NCI-H69 (cell line): ENCODE measurements around the gene OAF.

Experiments used
- DNase-seq: peaks from one replicate; lab custom pipeline; 2025; lab: John Stamatoyannopoulos, UW

The OAF gene

DNA sequence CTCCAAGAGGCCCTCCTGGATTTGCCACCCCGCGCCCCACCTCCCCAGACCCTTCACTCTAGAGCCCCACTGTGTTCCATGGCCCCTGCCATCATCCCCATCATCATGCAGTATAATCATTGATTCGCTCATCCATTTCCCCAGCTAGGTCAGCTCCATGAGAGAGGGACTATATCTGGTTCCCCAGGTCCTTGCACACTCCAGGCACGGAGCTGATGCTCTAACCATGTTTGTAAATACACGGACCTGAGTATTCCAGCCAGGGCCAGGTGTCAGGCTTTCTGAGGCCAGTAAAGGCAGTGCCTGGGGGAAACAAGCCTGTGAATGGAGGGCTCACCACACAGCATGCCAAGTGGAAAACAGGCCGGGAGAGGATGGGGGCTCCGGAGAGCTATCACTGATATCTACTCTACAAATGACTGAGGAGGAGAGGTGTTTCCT, 27.1 kb upstream of the OAF start:
- no peak for DNase-seq

- no peak for DNase-seq
These were observed 26.4 kb upstream of the OAF start for GRCh38 chr11:120184371-120184945.

GRCh38 chr11:120184946-120185705, 25.7 kb upstream of the OAF start:
- DNase-seq: no peak

DNA sequence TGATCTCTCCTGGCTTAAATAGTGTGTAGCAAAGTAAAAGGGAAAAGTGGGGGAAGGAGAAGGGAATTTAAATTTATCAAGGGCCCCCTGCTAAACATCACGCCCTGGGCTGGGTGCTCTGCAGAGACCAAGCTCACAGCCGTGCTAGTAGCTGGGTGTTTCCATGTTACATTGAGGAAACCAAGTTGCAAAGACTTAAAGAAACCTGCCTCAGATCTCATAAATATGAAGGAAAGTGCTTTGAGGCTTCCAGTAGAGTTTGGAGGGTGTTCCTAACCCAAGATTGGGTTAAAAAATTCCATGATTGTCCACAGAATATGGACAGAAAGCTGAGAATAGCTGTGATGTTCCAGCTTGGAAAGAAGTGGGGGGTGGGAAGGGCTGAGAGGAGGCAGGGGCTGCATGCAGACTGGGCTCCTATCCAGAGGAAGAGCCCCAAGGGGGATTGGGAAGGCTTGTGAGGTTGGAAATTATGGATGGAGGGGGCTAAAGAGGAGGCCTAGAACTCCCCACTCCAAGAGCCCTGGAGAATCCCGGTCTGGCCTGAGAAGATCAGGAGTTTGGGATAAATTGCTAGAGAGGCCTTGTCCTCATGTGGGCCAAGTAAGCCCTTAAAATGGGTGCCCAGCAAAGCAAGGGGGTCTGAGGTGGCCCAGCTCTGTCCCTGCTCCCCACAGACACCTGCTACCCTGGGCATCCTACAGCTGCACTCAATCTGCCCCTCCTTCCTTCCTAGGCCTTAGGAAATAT, 25.0 kb upstream of the OAF start:
- DNase-seq: peak; percentile 63

DNA sequence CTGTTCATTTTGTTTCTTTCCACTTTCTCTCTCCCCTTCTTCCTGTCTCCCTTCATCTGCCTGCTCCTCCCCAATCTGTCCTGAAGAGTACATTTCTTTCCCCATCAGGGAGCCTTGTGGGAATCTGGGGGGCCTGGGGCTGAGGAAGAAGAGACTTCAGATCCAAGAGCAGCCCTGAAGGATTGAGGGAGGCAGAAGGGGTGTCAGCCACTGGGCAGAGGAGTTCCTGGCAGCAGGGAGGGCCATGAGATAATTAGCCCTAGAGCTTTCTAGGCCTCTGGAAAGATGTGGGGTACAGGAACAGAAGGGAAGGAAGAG, 24.4 kb upstream of the OAF start:
- DNase-seq: no peak

GRCh38 chr11:120186774-120187591, 23.8 kb upstream of the OAF start:
- DNase-seq: peak; percentile 32

- no peak for DNase-seq
These were observed 22.5 kb upstream of the OAF start for GRCh38 chr11:120188371-120188770.

DNA sequence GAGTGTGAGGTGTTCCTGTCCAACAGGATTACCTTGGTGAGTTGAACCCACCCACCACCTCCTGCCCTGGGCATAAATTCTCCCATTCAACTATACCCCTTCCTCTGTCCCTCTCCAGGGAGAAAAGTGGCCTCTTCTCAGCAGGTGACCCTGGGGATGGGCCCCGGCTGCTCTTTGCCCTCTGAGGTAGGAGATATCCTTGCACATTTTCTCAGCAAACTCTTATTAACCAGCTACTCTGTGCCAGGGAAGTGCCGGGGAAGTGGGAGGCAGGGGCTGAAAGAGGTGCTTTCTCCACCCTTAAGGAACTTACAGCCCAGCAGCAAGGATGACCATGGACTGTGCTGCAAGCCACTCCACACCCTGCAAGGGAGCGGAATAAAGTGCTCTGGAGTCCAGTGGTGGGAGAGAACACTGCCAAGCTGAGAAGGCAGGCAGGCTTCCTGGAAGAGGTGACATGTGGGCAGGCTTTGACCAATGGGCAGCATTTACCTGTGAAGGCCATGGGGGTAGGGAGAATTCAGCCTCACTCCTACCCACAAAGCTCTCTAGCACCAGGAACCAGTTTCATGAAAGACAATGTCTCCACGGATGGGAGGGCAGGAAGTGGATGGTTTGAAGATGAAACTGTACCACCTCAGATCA, 21.9 kb upstream of the OAF start:
- no peak for DNase-seq

DNA sequence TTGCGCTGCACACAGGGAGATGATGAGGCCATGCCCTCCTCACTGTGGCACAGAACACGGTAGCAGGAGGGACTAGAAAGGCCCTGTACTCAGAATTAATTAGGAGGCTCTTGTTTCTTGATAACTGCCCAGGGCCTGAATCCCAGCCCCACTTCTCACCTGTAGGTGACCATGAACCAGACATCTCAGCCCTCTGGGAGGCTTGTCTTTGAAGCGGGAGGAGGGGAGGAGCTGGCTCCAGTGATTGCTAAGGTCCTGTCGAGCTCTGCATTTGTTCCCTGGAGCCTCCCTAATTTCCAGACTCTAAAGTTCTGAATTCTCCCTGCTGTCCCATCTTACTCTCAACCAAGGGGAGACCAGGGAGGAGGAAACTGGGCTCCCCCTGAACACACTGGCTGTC, 19.8 kb upstream of the OAF start:
- DNase-seq: no peak

GRCh38 chr11:120192831-120193625, 17.8 kb upstream of the OAF start:
- no peak for DNase-seq

DNA sequence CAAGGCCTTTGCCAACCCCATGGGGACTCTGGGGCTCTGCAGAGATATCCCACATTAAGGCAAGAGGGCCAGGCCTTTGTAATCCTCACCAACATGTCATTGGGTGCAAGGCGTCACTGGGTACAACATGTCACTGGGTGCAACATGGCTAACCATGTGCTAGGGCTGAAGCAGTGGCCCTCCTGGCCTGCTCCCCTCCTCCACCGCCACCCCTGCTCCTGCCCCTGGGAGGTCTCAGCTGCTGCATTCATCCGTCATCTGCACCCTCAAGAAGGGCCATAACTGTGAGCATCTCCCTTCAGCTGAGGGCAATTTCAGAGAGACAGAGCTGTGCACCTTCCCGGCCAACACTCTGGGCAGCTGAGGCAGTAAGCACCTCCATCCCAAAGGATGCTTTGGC, 16.7 kb upstream of the OAF start:
- DNase-seq: no peak

- peak; percentile 24 for DNase-seq
These were observed 15.1 kb upstream of the OAF start for GRCh38 chr11:120195601-120196320.

DNA sequence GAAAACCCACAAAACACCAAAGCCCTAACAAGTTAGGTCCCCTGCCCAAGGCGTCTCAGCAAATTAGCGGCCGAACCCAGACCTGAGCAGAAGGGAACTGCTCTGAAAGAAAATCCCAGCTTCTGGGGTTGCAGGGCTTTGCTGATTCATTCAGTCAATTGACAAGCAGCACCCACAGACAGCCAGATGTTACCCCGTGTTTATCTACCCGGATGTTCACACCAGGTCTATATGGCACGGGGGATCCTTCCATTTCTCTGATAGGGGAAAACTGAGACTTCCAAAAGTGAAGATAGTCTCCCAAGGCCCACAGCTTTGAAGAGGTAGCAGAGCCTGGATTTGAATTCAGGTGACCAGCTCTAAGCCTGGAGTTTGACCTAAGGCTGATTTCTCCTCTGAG, 14.0 kb upstream of the OAF start:
- no peak for DNase-seq

DNA sequence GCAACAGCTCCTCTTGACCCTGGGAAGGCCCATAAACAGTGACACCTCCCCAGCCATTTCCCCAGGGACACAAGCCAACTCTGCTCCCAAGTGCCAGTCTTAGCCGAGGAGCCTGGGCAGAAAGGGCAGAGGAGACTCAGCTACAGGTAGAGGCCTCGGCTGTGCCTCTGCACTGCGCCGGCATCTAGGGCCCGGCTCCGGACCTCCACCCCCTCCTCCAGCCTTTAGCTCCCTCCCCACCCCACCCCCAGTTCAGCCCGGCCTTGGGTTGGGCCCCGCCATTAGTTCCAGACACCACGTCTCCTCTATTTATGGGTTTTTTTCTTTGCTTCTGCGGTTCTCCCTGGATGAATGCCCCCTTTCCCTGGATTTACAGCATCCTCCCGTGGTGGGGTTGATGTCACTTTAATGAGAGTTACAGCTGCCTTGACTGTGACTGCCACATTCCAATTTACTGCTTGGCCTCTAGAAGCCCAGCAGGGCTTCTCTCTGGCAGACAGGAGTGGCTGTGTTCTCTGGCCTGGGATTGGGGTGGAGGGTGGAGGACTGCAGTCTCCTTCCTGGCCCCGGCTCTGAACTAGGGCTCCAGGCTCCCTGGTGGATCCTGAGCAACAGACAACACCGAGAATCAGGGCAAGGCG, 13.5 kb upstream of the OAF start:
- DNase-seq: peak; percentile 19

- DNase-seq: no peak
These were observed 12.9 kb upstream of the OAF start for GRCh38 chr11:120197977-120198376.

DNA sequence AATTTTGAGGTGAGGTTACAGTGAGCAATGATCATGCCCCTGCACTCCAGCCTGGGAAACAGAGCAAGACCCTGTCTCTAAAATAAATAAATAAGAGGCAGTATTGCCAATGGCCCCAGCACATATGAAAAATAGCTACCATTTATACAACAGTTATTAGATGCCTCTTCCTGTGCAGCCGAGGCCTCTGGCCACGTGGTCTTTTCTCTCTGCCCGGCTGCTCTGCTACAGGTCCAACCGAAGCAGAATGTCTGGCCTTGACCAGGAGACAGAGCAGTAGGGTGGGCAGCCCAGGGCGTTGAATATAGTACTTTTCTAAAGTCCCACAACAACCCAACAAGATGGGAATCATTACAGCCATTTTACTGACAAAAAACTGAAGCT, 12.4 kb upstream of the OAF start:
- DNase-seq: no peak

DNA sequence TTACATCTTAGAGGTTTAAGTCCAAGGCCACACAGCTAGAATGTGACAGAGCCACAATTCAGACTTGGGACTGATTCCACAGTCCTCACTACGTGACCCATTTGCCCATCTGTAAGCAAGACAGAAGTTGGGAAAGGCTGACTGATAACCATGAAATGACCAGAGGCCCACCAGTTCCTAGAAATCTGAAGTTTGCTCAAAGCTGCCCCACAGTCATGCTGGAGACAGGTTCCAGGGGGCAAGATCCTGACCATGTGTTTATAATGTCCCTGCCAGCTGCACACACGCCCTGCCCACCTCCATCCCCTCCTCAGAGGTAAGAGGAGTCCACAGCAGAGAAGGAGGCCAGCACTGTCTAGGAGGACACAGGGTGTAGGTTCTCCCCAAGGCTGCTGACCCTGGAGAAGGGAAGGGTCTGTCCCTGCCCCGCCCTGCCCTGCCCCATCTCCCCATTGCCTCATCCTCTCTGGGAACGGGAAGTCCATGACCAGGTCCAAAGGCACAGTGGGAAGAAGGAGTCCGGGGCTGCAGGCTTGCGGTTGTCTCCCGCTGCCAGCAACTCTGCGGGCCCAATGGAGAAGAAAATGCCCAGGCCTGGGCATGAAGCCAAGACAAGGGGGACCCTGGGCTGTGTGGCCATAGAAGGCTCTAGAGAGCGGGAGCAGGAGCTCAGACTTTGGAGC, 11.9 kb upstream of the OAF start:
- no peak for DNase-seq

DNA sequence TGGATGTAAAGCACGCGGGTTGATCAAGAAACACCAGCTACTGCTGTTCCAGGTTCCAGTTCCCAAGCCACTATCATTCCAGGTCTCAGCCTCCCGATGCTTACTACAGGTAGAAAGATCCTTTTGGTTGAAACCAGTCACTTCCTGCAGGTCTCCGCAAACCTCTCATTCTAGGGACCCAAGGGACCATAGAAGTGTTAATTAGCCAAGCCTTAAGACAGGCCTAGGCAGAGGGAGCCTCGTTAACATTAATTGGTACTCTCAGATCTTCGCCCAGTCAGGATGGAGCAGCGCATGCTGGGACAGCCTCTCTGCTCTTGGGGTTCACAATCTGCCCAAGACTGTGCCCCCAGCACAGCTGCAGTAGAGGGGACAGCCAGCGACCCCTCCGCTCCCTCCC, 11.2 kb upstream of the OAF start:
- DNase-seq: peak; percentile 60

DNA sequence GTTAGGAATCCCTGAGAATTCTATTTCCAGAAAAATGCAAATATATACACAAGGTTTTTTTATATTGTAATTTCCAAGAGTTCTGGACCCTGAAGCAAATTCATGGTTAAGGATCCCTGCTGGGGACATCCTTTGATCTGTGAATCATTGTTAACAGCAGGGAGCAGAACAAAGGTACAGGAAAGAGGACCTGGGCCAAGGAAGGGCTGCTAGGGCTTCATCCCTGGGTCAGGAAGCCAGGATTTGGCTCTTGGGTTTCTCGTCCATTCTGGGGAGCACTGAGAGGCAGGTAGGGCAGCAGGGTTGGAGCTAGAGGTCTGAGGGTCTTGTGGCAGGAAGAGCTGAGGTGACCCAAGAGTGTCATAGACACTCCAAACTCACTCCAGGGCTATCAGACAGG, 10.2 kb upstream of the OAF start:
- no peak for DNase-seq
